OCI-LY3 (cell line): ENCODE measurements around the gene HERC2.

Experiments used
- EZH2phosphoT487 ChIP-seq: fragments of 200-600 bp; shearing (Covaris generic); IDR thresholded peaks from 2 replicates; pipeline ENCODE4 v1.6.1; 2018; ENCODE audit warnings: antibody characterized with exemption, mixed run types, low read depth
- TF ChIP-seq, protein P1 (sequence below): fragments of 200-600, 300-600 bp; sonication (generic); IDR thresholded peaks from 2 replicates; pipeline ENCODE4 v1.5.1; 2014; ENCODE audit warnings: antibody characterized with exemption, low read length, low read depth

GRCh38 chr15:28128031-28128430, 193.9 kb downstream of the HERC2 start:
- TF ChIP-seq, protein P1, sequence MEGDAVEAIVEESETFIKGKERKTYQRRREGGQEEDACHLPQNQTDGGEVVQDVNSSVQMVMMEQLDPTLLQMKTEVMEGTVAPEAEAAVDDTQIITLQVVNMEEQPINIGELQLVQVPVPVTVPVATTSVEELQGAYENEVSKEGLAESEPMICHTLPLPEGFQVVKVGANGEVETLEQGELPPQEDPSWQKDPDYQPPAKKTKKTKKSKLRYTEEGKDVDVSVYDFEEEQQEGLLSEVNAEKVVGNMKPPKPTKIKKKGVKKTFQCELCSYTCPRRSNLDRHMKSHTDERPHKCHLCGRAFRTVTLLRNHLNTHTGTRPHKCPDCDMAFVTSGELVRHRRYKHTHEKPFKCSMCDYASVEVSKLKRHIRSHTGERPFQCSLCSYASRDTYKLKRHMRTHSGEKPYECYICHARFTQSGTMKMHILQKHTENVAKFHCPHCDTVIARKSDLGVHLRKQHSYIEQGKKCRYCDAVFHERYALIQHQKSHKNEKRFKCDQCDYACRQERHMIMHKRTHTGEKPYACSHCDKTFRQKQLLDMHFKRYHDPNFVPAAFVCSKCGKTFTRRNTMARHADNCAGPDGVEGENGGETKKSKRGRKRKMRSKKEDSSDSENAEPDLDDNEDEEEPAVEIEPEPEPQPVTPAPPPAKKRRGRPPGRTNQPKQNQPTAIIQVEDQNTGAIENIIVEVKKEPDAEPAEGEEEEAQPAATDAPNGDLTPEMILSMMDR, result no peak
- TF ChIP-seq EZH2phosphoT487, result no peak
